NCI-H226 (cell line): ENCODE data around the gene PADI3.
A peak's percentile ranks its signal among the peaks of the same experiment; 100 is the strongest.
"Not testable (repeated sequence)": the region's sequence is repeated elsewhere in the genome, so short reads cannot be mapped to it uniquely, and the experiment has no call there.

Experiments used
- DNase-seq: peaks from one replicate; pipeline ENCODE4 v3.0.0-alpha.2; 2015

The PADI3 gene

GRCh38 chr1:17216078-17216477 is 32.8 kb upstream of the PADI3 start:
- DNase-seq, result no peak

- no peak for DNase-seq
Measured at GRCh38 chr1:17217607-17218006, 31.3 kb upstream of the PADI3 start.

GRCh38 chr1:17218939-17219338 is 30.0 kb upstream of the PADI3 start:
- no peak for DNase-seq

- DNase-seq, result no peak
Measured at GRCh38 chr1:17220287-17220686, 28.6 kb upstream of the PADI3 start.

GRCh38 chr1:17222557-17222956 is 26.3 kb upstream of the PADI3 start:
- DNase-seq, result no peak

GRCh38 chr1:17224434-17224833 is 24.5 kb upstream of the PADI3 start:
- no peak for DNase-seq

- DNase-seq, result no peak
Measured at GRCh38 chr1:17225140-17225539, 23.8 kb upstream of the PADI3 start.

GRCh38 chr1:17227358-17227915 is 21.5 kb upstream of the PADI3 start:
- no peak for DNase-seq

GRCh38 chr1:17228619-17229018 is 20.3 kb upstream of the PADI3 start:
- no peak for DNase-seq

GRCh38 chr1:17229379-17229778 is 19.5 kb upstream of the PADI3 start:
- DNase-seq, result no peak

GRCh38 chr1:17230106-17230505 is 18.8 kb upstream of the PADI3 start:
- no peak for DNase-seq

- DNase-seq, result no peak
Measured at GRCh38 chr1:17230671-17231310, 18.1 kb upstream of the PADI3 start.

- DNase-seq, result peak; percentile 89
Measured at GRCh38 chr1:17232759-17233661, 15.9 kb upstream of the PADI3 start.

GRCh38 chr1:17233675-17234320 is 15.1 kb upstream of the PADI3 start:
- DNase-seq, result peak; percentile 97

- no peak for DNase-seq
Measured at GRCh38 chr1:17234405-17234804, 14.5 kb upstream of the PADI3 start.

- DNase-seq, result no peak
Measured at GRCh38 chr1:17235135-17235885, 13.6 kb upstream of the PADI3 start.

GRCh38 chr1:17236779-17237560 is 11.9 kb upstream of the PADI3 start:
- peak; percentile 77 for DNase-seq

- no peak for DNase-seq
Measured at GRCh38 chr1:17237561-17237903, 11.4 kb upstream of the PADI3 start.

- peak; percentile 85 for DNase-seq
Measured at GRCh38 chr1:17239420-17239819, 9.5 kb upstream of the PADI3 start.

- not testable (repeated sequence) for DNase-seq
Measured at GRCh38 chr1:17241011-17241779, 7.7 kb upstream of the PADI3 start.

GRCh38 chr1:17241780-17242074 is 7.2 kb upstream of the PADI3 start:
- DNase-seq, result not testable (repeated sequence)
